ENCODE measurements around the gene ARHGAP1.

Gene ARHGAP1

DNA sequence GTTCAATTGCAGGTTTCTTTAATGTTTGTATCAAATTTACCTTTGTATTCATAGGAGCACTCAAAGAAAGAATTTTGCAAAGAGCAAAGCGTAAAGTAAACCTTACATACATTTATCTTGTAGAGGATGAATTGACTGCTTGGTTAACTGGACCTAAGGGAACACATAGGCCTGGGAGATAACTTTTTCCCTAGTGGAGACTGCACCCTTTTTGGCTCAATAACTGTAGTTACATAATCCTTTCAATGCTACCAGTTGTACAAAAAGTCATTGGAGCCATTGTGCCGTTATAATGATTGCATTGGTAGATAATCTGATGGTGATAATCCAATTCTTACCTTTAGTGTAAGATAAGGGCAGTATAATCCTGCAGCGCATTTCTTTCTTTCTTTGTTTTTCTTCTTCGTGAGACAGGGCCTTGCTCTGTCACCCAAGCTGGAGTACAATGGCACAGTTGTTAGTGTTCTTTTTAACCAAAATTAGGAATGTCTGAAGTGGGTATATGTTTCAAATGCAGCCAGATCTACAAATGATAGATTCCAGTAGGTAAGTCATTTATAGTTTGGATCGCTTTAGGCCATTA lies 64.8 kb downstream of the ARHGAP1 start:
- no peak for DNase-seq

GRCh38 chr11:46633291-46634217 lies 66.9 kb downstream of the ARHGAP1 start:
- DNase-seq = no peak

GRCh38 chr11:46632502-46632901 lies 67.9 kb downstream of the ARHGAP1 start:
- DNase-seq = no peak

GRCh38 chr11:46631676-46632075 lies 68.7 kb downstream of the ARHGAP1 start:
- DNase-seq = no peak

DNA sequence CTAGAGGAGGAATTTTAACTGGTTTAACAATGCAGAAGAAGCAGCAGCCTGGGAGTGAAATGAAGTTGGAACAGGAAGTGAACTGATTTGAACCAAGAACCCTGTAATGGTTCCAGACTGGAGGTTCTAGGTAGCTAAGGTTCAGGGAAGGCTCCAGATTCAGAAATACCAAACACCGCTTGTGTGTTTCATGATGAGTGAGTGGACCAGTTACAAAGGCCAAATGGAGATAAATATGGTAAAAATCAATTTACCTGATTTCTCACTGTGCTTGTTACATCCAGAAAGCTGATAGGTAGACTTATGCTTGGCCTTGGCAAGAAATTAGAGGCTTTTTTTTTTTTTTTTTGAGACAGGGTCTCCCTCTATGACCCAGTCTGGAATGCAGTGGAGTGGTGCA lies 70.2 kb downstream of the ARHGAP1 start:
- no peak for DNase-seq

GRCh38 chr11:46628961-46629360 lies 71.5 kb downstream of the ARHGAP1 start:
- DNase-seq = no peak
